Skeletal muscle tissue (tissue), 4 donors: ENCODE data around the gene SRSF7. TPM values are rescaled to one million over a fixed set of nuclear protein-coding genes. Genes with fewer than 3 reads are reported as not detected.
A peak's percentile ranks its signal among the peaks of the same experiment; 100 is the strongest.
"Not testable (repeated sequence)": the region's sequence is repeated elsewhere in the genome, so short reads cannot be mapped to it uniquely, and the experiment has no call there.

Source experiments
- H3K27ac ChIP-seq: one replicate; pipeline ENCODE4 v1.7.0; 2013; ENCODE audit warnings: mild to moderate bottlenecking, low read depth, low read length, inconsistent platforms
- H3K27me3 ChIP-seq, 3 donors: one replicate each; pipeline ENCODE4 v1.7.0; 2013; ENCODE audit warnings: low read length in 3 of 3; ENCODE audit not compliant: control insufficient read depth in 3 of 3, insufficient read depth in 3 of 3
- H3K36me3 ChIP-seq, 3 donors: one replicate each; pipeline ENCODE4 v1.7.0; 2013; ENCODE audit warnings: low read length in 3 of 3; ENCODE audit not compliant: control insufficient read depth in 3 of 3, insufficient read depth in 3 of 3
- H3K4me1 ChIP-seq, 3 donors: one replicate each; pipeline ENCODE4 v1.7.0; 2013; ENCODE audit warnings: low read length in 3 of 3, mild to moderate bottlenecking in 3 of 3; ENCODE audit not compliant: control insufficient read depth in 3 of 3, insufficient read depth in 3 of 3
- H3K4me3 ChIP-seq, 3 donors: one replicate each; pipeline ENCODE4 v1.7.0; 2013; ENCODE audit warnings: low read length in 3 of 3
- H3K9ac ChIP-seq, 3 donors: one replicate each; pipeline ENCODE4 v1.7.0; 2013; ENCODE audit warnings: low read length in 3 of 3, mild to moderate bottlenecking in 3 of 3, moderate library complexity in 2 of 3, low read depth in 1 of 3
- H3K9me3 ChIP-seq, 3 donors: one replicate each; pipeline ENCODE4 v1.7.0; 2013; ENCODE audit warnings: low read length in 3 of 3; ENCODE audit not compliant: control insufficient read depth in 3 of 3
- total RNA-seq: library from RNA; depleted of rRNA; stranded (reverse); fragments of >200 nt; gene quantifications from one replicate; pipeline ENCODE4 v1.2.3, GENCODE V29; 2014
- donor health status: Osteomylitis.

Gene SRSF7
- total RNA-seq, 1 donor from 2014 or later: 79.9 TPM

DNA sequence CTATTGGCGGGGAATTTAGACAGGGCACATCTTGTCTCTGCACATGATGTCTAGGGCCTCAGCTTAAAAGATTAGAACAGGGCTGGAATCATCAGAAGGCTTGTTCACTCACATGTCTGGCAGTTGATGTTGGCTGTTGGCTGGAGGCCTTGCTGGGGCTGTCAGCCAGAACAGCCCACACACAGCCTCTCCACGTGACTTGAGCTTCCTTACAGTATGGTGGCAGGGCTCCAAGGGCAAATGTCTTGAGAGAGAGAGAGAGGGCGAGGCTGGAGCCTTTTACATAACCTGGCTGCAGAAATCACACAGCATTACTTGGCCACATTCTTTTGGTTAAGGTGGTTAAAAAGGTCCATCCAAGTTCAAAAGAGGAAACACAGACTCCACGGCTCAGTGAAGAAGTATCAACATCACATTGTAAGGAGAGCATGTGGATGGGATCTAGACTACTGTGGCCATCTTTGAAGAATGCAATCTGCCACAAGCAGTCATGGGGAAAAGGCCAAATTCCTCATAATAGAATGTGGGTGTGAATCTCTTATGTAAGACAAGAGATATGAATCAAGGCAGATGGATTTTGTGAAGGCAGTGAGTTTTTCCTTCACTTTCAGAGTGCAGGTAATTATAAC, 30.4 kb downstream of the SRSF7 start:
- Histone ChIP-seq H3K4me1 (peaks cover 14 to 38% (median 19%) of the 10 kb centered on the region in 3 donors), H3K36me3 (peaks cover 0 to 1% (median 0%) of the 10 kb centered on the region in 3 donors), H3K9me3 (no peaks in the 10 kb centered on the region), H3K9ac (no peak overlapping the region), H3K4me3 (no peak overlapping the region), H3K27ac (peak overlapping the region; percentile 52), H3K27me3 (no peaks in the 10 kb centered on the region)

DNA sequence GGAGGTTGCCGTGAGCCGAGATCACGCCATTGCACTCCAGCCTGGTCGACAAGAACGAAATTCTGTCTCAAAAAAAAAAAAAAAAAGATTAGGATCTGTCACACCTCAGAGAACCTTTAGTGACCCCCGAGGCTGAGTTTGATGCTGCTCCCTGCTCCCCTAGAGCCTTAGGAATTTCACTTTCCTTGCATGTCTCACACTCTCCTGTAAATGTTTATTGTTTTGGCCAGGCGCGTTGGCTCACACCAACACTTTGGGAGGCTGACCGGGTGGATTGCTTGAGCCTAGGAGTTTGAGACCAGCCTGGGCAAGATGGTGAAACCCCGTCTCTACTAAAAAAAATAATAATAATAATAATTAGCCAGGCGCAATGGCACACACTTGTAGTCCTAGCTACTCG, 31.5 kb downstream of the SRSF7 start:
- no peak overlapping the region for H3K4me3 ChIP-seq

DNA sequence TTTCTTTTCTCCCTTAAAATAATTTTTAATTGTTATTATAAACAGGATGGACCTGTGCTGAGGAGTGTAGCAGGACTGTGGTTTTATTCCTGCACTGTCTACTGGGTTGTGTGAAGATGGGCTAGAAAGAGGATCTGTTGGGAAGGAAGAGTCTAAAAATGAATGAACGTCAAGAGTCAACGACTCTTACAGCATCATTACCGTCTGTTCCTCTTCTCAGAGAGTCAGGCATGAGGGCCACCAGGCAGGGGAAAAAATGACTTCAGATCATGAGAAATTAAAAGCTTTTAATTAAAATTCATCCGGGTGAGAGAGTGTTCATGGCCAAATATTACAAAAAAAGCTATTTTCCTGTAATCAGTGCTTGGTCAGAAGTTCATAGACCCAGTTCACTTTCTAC, 32.6 kb downstream of the SRSF7 start:
- no peak overlapping the region for H3K4me3 ChIP-seq
- no peaks in the 10 kb centered on the region for H3K9me3 ChIP-seq
- H3K4me1 ChIP-seq: peaks cover 14 to 35% (median 18%) of the 10 kb centered on the region in 3 donors
- peaks cover 0 to 2% (median 0%) of the 10 kb centered on the region in 3 donors for H3K36me3 ChIP-seq
- H3K27ac ChIP-seq: no peak overlapping the region
- H3K27me3 ChIP-seq: no peaks in the 10 kb centered on the region
- no peak overlapping the region for H3K9ac ChIP-seq

More for the DNA sequence above, 31.5 kb downstream of the SRSF7 start:
- peaks cover 0 to 2% (median 0%) of the 10 kb centered on the region in 3 donors for H3K36me3 ChIP-seq
- peaks cover 14 to 38% (median 19%) of the 10 kb centered on the region in 3 donors for H3K4me1 ChIP-seq
- H3K27me3 ChIP-seq: no peaks in the 10 kb centered on the region
- H3K9ac ChIP-seq: no peak overlapping the region
- H3K27ac ChIP-seq: no peak overlapping the region
- no peaks in the 10 kb centered on the region for H3K9me3 ChIP-seq

DNA sequence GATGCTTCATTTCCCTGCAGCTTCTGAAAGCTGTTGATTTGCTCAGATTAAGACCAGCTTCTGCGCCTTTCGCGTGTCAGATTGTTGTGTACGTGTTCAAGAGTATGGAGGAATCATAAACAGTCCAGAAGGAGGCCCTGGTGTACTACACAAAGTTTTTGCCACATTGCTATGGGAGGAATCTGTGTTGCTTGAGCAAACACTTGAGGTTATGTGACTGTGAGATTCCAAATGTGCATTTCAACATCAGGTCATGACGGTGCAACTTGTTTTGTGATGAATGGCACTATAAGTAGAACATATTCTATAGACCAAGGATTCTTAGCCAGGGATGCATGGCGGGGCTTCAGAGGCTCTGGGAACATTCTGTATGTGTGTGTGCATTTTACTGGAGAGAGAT, 35.0 kb downstream of the SRSF7 start:
- Histone ChIP-seq H3K27me3 (no peaks in the 10 kb centered on the region), H3K27ac (no peak overlapping the region), H3K4me3 (no peak overlapping the region), H3K36me3 (peaks cover 0 to 4% (median 2%) of the 10 kb centered on the region in 3 donors), H3K9ac (no peak overlapping the region), H3K9me3 (no peaks in the 10 kb centered on the region), H3K4me1 (peaks cover 5 to 13% (median 5%) of the 10 kb centered on the region in 3 donors)

DNA sequence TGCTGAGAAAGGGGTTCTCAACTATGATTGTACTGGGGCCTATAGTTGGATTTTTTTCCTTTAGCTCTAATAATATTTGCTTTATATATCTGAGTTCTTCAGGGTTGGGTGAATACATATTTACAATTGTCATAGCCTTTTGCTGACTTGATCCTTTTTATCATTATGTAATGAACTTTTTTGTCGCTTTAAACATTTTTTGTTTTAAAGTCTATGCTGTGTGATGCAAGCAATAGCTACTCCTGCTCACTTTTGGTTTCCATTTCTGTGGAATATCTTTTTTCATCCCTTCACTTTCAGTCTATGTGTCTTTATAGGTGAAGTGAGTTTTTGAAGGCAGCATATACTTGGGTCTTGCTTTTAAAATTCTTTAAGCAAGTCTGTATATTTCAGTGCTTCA, 36.2 kb downstream of the SRSF7 start:
- H3K27ac ChIP-seq, H3K36me3 ChIP-seq, H3K9me3 ChIP-seq, H3K9ac ChIP-seq, H3K27me3 ChIP-seq, H3K4me1 ChIP-seq, H3K4me3 ChIP-seq: not testable (repeated sequence)

DNA sequence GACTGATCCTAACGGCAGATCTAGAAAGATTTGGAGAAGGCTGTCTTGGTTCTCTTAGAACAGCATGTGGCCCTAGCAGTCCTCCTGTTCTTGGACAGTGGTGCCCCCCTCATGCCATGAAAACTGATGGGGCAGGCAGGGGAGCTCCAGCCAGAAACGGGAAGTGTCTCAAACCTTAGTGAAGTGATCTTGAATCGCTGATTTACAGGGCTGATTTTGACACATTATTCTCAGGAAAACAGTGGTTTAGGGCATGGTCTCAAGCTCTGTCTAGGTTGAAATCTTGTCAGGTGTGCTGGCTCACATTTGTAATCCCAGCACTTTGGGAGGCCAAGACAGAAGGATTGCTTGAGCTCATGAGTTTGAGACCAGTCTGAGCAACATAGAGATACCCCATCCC, 37.8 kb downstream of the SRSF7 start:
- Histone ChIP-seq H3K9me3 (no peaks in the 10 kb centered on the region), H3K27me3 (no peaks in the 10 kb centered on the region), H3K27ac (no peak overlapping the region), H3K9ac (no peak overlapping the region), H3K36me3 (peaks cover 0 to 4% (median 2%) of the 10 kb centered on the region in 3 donors), H3K4me1 (no peaks in the 10 kb centered on the region), H3K4me3 (no peak overlapping the region)

DNA sequence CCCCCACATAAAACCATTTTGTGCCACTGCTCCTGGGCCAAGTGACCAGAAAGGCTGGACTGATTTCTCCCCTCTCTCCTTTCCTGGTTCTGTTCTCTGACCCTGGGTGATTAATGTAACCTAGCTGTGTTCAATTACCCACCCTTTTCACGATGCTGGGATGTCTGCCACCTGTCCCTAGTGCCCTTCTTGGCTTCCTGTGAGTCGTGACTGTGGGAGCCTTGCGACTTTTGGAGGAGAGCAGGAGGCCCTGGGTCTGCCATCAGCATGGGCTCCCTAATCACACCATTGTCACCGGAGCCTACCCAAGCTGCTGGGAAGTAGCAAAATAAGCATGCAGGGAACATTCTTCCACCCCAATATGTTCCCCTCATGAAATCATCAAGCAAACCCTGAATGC, 38.3 kb downstream of the SRSF7 start:
- Histone ChIP-seq H3K27me3 (no peaks in the 10 kb centered on the region), H3K27ac (no peak overlapping the region), H3K4me1 (no peaks in the 10 kb centered on the region), H3K36me3 (peaks cover 0 to 4% (median 2%) of the 10 kb centered on the region in 3 donors), H3K9ac (no peak overlapping the region), H3K9me3 (no peaks in the 10 kb centered on the region), H3K4me3 (no peak overlapping the region)

GRCh38 chr2:38712413-38712812, 38.7 kb downstream of the SRSF7 start:
- Histone ChIP-seq H3K27ac (no peak overlapping the region), H3K36me3 (peaks cover 0 to 4% (median 2%) of the 10 kb centered on the region in 3 donors), H3K27me3 (no peaks in the 10 kb centered on the region), H3K4me3 (no peak overlapping the region), H3K4me1 (no peaks in the 10 kb centered on the region), H3K9me3 (no peaks in the 10 kb centered on the region), H3K9ac (no peak overlapping the region)

- Histone ChIP-seq H3K4me3 (no peak overlapping the region), H3K36me3 (peaks cover 0 to 4% (median 2%) of the 10 kb centered on the region in 3 donors), H3K9ac (no peak overlapping the region), H3K27me3 (no peaks in the 10 kb centered on the region), H3K4me1 (no peaks in the 10 kb centered on the region), H3K27ac (no peak overlapping the region), H3K9me3 (no peaks in the 10 kb centered on the region)
Observed at GRCh38 chr2:38711558-38711957, 39.6 kb downstream of the SRSF7 start.

GRCh38 chr2:38709567-38710194, 41.5 kb downstream of the SRSF7 start:
- Histone ChIP-seq H3K36me3 (peaks cover 0 to 4% (median 0%) of the 10 kb centered on the region in 3 donors), H3K4me3 (no peak overlapping the region), H3K27me3 (no peaks in the 10 kb centered on the region), H3K4me1 (no peaks in the 10 kb centered on the region), H3K9me3 (no peaks in the 10 kb centered on the region), H3K27ac (no peak overlapping the region), H3K9ac (no peak overlapping the region)
